H1 (cell line): ENCODE results near the gene ADAM22. TPM values are rescaled to one million over a fixed set of nuclear protein-coding genes. Genes with fewer than 3 reads are reported as not detected.

Experiments used
- CTCF ChIA-PET: fragments of 300-600 bp; sonication (Branson Sonifier 250); formaldehyde crosslinking; loops from one replicate; lab custom pipeline; 2021; ENCODE audit not compliant: partially characterized antibody; lab: Charles Lee
- POLR2A ChIA-PET: fragments of 300-600 bp; sonication (Branson Sonifier 250); formaldehyde crosslinking; loops from one replicate; lab custom pipeline; 2021; ENCODE audit warnings: inconsistent platforms; ENCODE audit not compliant: partially characterized antibody; lab: Charles Lee
- DNase-seq, 2 experiments: peaks; one replicate each; pipeline versions ENCODE4 v3.0.0 to v3.0.0-alpha.2; 2010 to 2022; ENCODE audit warnings: low spot score in 2 of 2, low read depth in 1 of 2, mixed read lengths in 1 of 2
- FAIRE-seq: peaks from 2 replicates; lab custom pipeline; 2011; peaks lifted over from hg19 to GRCh38; lab: Jason Lieb, UNC
- H2AFZ ChIP-seq: 2 replicates; pipeline ENCODE4 v1.8.1; 2012; ENCODE audit warnings: low read length, inconsistent platforms
- H2AK5ac ChIP-seq: 2 replicates; pipeline ENCODE4 v1.6.1; 2013; ENCODE audit warnings: low read depth, low read length
- H2BK120ac ChIP-seq: replicated peaks from 2 replicates; pipeline ENCODE3; 2013; ENCODE audit warnings: low read depth, low read length, inconsistent platforms
- H2BK12ac ChIP-seq: 2 replicates; pipeline ENCODE4 v1.6.1; 2013; ENCODE audit warnings: low read depth, low read length
- H2BK15ac ChIP-seq: 2 replicates; pipeline ENCODE4 v1.6.1; 2013; ENCODE audit warnings: low read length
- H2BK20ac ChIP-seq: 2 replicates; pipeline ENCODE4 v1.6.1; 2013; ENCODE audit warnings: low read length
- H2BK5ac ChIP-seq: 2 replicates; pipeline ENCODE4 v1.6.1; 2013; ENCODE audit warnings: low read depth, low read length
- H3K14ac ChIP-seq: 2 replicates; pipeline ENCODE4 v1.6.1; 2013; ENCODE audit warnings: inconsistent platforms; ENCODE audit not compliant: insufficient read length
- H3K18ac ChIP-seq: 2 replicates; pipeline ENCODE4 v1.6.1; 2013; ENCODE audit warnings: low read length; ENCODE audit errors: extremely low read depth
- H3K23ac ChIP-seq: 2 replicates; pipeline ENCODE4 v1.6.1; 2013; ENCODE audit warnings: inconsistent platforms; ENCODE audit not compliant: insufficient read length
- H3K23me2 ChIP-seq: 2 replicates; pipeline ENCODE4 v1.6.1; 2013; ENCODE audit warnings: low read depth, low read length
- H3K27ac ChIP-seq: 2 replicates; pipeline ENCODE4 v1.6.1; 2011; ENCODE audit warnings: low read depth, low read length, inconsistent platforms
- H3K27me3 ChIP-seq, 4 experiments: replicated peaks in 1 of 4; 1 replicate in 1 of 4; 2 replicates in 3 of 4; pipeline versions ENCODE4 v1.6.1 to v1.8.1; 2011 to 2013; ENCODE audit warnings: low read length in 3 of 4, mild to moderate bottlenecking in 3 of 4, inconsistent platforms in 2 of 4, mixed read lengths in 2 of 4, moderate library complexity in 1 of 4; ENCODE audit not compliant: control insufficient read depth in 3 of 4, insufficient read depth in 3 of 4; ENCODE audit errors: extremely low read depth in 1 of 4
- H3K36me3 ChIP-seq, 4 experiments: 2 replicates each; pipeline versions ENCODE4 v1.6.1 to v1.8.1; 2011 to 2013; ENCODE audit warnings: mild to moderate bottlenecking in 4 of 4, low read length in 3 of 4, moderate library complexity in 2 of 4, control low read depth in 1 of 4, inconsistent platforms in 1 of 4; ENCODE audit not compliant: insufficient read depth in 4 of 4, control insufficient read depth in 2 of 4
- H3K4ac ChIP-seq: replicated peaks from 2 replicates; pipeline ENCODE3; 2013; ENCODE audit warnings: low read length, low read depth, mixed read lengths, inconsistent platforms; ENCODE audit not compliant: insufficient read length
- H3K4me1 ChIP-seq, 4 experiments: replicated peaks in 1 of 4; 1 replicate in 1 of 4; 2 replicates in 3 of 4; pipeline versions ENCODE4 v1.6.1 to v1.8.1; 2011 to 2013; ENCODE audit warnings: low read length in 3 of 4, inconsistent platforms in 2 of 4, mixed read lengths in 1 of 4; ENCODE audit not compliant: insufficient read depth in 4 of 4, control insufficient read depth in 3 of 4
- H3K4me2 ChIP-seq, 2 experiments: 2 replicates each; pipeline versions ENCODE4 v1.6.1 to v1.8.1; 2011 to 2013; ENCODE audit warnings: low read depth in 2 of 2, low read length in 2 of 2, control low read depth in 1 of 2, inconsistent platforms in 1 of 2, mild to moderate bottlenecking in 1 of 2; ENCODE audit not compliant: insufficient read depth in 1 of 2
- H3K4me3 ChIP-seq, 4 experiments: fragments of 200-600, 300-600 bp in 1 of 4; sonication (generic), shearing (Covaris generic), sonication (Bioruptor Twin) in 1 of 4; 2 replicates each; pipeline versions ENCODE4 v1.5.1 to v1.8.1; 2011 to 2016; ENCODE audit warnings: low read length in 4 of 4, low read depth in 3 of 4, control low read depth in 2 of 4, inconsistent platforms in 2 of 4, mild to moderate bottlenecking in 2 of 4, mixed read lengths in 1 of 4, moderate library complexity in 1 of 4; ENCODE audit not compliant: insufficient read depth in 2 of 4; ENCODE audit errors: extremely low read depth in 1 of 4
- H3K56ac ChIP-seq: replicated peaks from 2 replicates; pipeline ENCODE3; 2013; ENCODE audit warnings: low read depth, mild to moderate bottlenecking, mixed read lengths, low read length, inconsistent platforms; ENCODE audit not compliant: insufficient read length
- H3K79me1 ChIP-seq: 2 replicates; pipeline ENCODE4 v1.6.1; 2013; ENCODE audit warnings: low read depth, low read length, control low read depth
- H3K79me2 ChIP-seq, 2 experiments: 2 replicates each; pipeline versions ENCODE4 v1.6.1 to v1.8.1; 2012 to 2013; ENCODE audit warnings: low read length in 2 of 2, mild to moderate bottlenecking in 2 of 2, inconsistent platforms in 1 of 2; ENCODE audit not compliant: insufficient read depth in 2 of 2, control insufficient read depth in 1 of 2
- H3K9ac ChIP-seq, 4 experiments: replicated peaks in 1 of 4; 1 replicate in 1 of 4; 2 replicates in 3 of 4; pipeline versions ENCODE4 v1.6.1 to v1.8.1; 2011 to 2013; ENCODE audit warnings: low read depth in 3 of 4, low read length in 3 of 4, control low read depth in 2 of 4, mild to moderate bottlenecking in 2 of 4, moderate library complexity in 2 of 4, inconsistent platforms in 1 of 4; ENCODE audit errors: extremely low read depth in 1 of 4
- H3K9me3 ChIP-seq, 2 experiments: 2 replicates each; pipeline versions ENCODE4 v1.6.1 to v1.8.1; 2012 to 2013; ENCODE audit warnings: mild to moderate bottlenecking in 2 of 2, moderate library complexity in 2 of 2, control low read depth in 1 of 2, inconsistent platforms in 1 of 2, low read depth in 1 of 2, low read length in 1 of 2, mixed read lengths in 1 of 2; ENCODE audit not compliant: insufficient read depth in 2 of 2
- H4K20me1 ChIP-seq, 2 experiments: replicated peaks in 1 of 2; 2 replicates each; pipeline versions ENCODE3 to v1.8.1; 2011 to 2013; ENCODE audit warnings: inconsistent platforms in 2 of 2, low read length in 2 of 2, mild to moderate bottlenecking in 1 of 2; ENCODE audit not compliant: insufficient read depth in 2 of 2, control insufficient read depth in 1 of 2
- H4K5ac ChIP-seq: 2 replicates; pipeline ENCODE4 v1.6.1; 2013; ENCODE audit warnings: low read length, low read depth, mixed read lengths, inconsistent platforms; ENCODE audit not compliant: insufficient read length
- H4K8ac ChIP-seq: 2 replicates; pipeline ENCODE4 v1.8.0; 2013; ENCODE audit warnings: mild to moderate bottlenecking, moderate library complexity, low read length, inconsistent platforms; ENCODE audit not compliant: insufficient read depth; ENCODE audit errors: extremely low read depth
- H4K91ac ChIP-seq: replicated peaks from 2 replicates; pipeline ENCODE3; 2013; ENCODE audit warnings: low read length, mixed read lengths, inconsistent platforms; ENCODE audit not compliant: insufficient read length
- KDM4A ChIP-seq: IDR thresholded peaks from one replicate; pipeline ENCODE4 v1.7.1; 2012; ENCODE audit warnings: low read depth, mild to moderate bottlenecking, moderate library complexity, low read length, inconsistent platforms; ENCODE audit not compliant: severe bottlenecking
- PHF8 ChIP-seq: fragments of 200-600 bp; sonication (generic); conservative IDR thresholded peaks from 2 replicates; pipeline ENCODE4 v1.7.1; 2012; ENCODE audit warnings: low read depth, mild to moderate bottlenecking, inconsistent platforms, low read length, moderate library complexity
- SIN3A ChIP-seq, 2 experiments: IDR thresholded peaks in 1 of 2; conservative IDR thresholded peaks in 1 of 2; 2 replicates each; pipeline ENCODE4 v1.6.1; 2011 to 2012; ENCODE audit warnings: low read length in 2 of 2, improper control_type of control experiment in 1 of 2, low read depth in 1 of 2, mild to moderate bottlenecking in 1 of 2
- SIX5 ChIP-seq: IDR thresholded peaks from 2 replicates; pipeline ENCODE4 v1.6.1; 2011; ENCODE audit warnings: mild to moderate bottlenecking, low read depth, low read length
- SP4 ChIP-seq: IDR thresholded peaks from 2 replicates; pipeline ENCODE4 v1.6.1; 2012; ENCODE audit warnings: low read length, inconsistent platforms
- SRF ChIP-seq: IDR thresholded peaks from 2 replicates; pipeline ENCODE4 v1.6.1; 2011; ENCODE audit warnings: mild to moderate bottlenecking, low read depth, low read length, moderate library complexity
- WGBS, 2 experiments: shearing (Covaris generic) in 1 of 2; methylation state at CpG; one replicate each; pipeline versions ENCODE4 v1.1.6 to v1.1.7; 2013 to 2015; ENCODE audit warnings: low lambda C conversion rate in 2 of 2, mixed read lengths in 2 of 2, inconsistent platforms in 1 of 2, low coverage in 1 of 2, missing lambda C conversion rate in 1 of 2; ENCODE audit not compliant: insufficient replicate concordance in 2 of 2, insufficient coverage in 1 of 2, insufficient read length in 1 of 2; ENCODE audit errors: extremely low coverage in 1 of 2, missing lambda C conversion rate in 1 of 2; 5-methylcytosine and 5-hydroxymethylcytosine counted together
- polyA plus RNA-seq, 7 experiments: library from polyadenylated mRNA; depleted of rRNA in 3 of 7; stranded (reverse) in 5 of 7; unstranded in 2 of 7; fragments of >200 nt in 5 of 7; fragments of 200-250 nt in 2 of 7; gene quantifications; 1 replicate in 5 of 7; 2 replicates in 1 of 7; 4 replicates in 1 of 7; pipeline versions ENCODE4 v1.2.1 to v1.2.3, GENCODE V29; 2011 to 2013; ENCODE audit warnings: missing spikeins in 2 of 7, mixed read lengths in 2 of 7
- total RNA-seq: library from RNA; stranded (reverse); fragmentation: NEBNext Ultra II Directional; extraction: Animal tissue kit (Norgen Biotek cat#: 25700); gene quantifications from 2 replicates; pipeline ENCODE4 v1.2.1, GENCODE V29; 2021
- TF ChIP-seq, protein P1 (sequence below): IDR thresholded peaks from 2 replicates; pipeline ENCODE4 v1.6.1; 2012; ENCODE audit warnings: inconsistent platforms
- TF ChIP-seq, protein P2 (sequence below): IDR thresholded peaks from 2 replicates; pipeline ENCODE4 v1.6.1; 2012; ENCODE audit warnings: low read length, inconsistent platforms

ADAM22 gene
- total and polyA plus RNA-seq, 2 of the 8 experiments (the other 6 are each of a cell fraction or from before 2014, with no cell fraction given), result 4.6 to 21.4 TPM

DNA sequence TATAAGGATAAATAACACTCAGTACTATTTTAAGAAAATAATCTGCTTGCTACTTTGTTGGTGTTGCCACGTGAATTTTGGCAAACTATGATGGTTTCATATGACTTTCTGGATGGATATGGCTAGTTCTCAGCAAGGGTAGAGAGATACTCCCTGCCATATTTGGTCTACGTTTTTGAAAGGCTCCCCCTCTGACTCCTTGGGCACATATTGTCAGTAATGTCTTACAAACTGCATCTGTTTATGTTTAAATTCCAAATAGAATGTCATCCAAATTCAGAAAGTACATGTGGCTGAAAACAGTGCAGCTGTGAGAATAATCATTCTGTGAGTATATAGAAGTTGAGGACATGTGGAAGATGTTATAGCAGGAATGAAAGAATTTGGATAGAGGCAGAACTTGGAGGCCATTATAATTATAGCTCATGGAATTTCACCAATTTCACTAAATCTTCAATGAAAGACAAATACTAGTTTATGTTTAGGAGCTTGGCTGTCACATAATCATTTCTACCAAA lies 178.0 kb downstream of the ADAM22 start:
- Histone ChIP-seq H2BK12ac (no peak overlapping the region), H3K23ac (no peak overlapping the region), H3K4me3 (no peak overlapping the region), H4K5ac (no peak overlapping the region), H3K56ac (no peak overlapping the region), H3K4me1 (no peaks in the 10 kb centered on the region), H3K79me1 (no peaks in the 10 kb centered on the region), H2AFZ (no peak overlapping the region), H3K4ac (no peak overlapping the region), H2BK5ac (no peak overlapping the region), H3K27ac (no peak overlapping the region), H2BK20ac (no peak overlapping the region), H2AK5ac (no peak overlapping the region), H3K9ac (no peak overlapping the region), H3K79me2 (no peaks in the 10 kb centered on the region), H3K14ac (no peak overlapping the region), H3K36me3 (no peaks in the 10 kb centered on the region), H3K27me3 (no peaks in the 10 kb centered on the region), H4K20me1 (no peaks in the 10 kb centered on the region), H2BK120ac (no peak overlapping the region), H3K9me3 (no peaks in the 10 kb centered on the region), H2BK15ac (no peak overlapping the region), H4K91ac (no peak overlapping the region), H3K23me2 (no peaks in the 10 kb centered on the region), H3K4me2 (no peak overlapping the region), H4K8ac (no peak overlapping the region), H3K18ac (no peak overlapping the region)
- no peak for FAIRE-seq
- ChIA-PET POLR2A (interaction anchor here (0.6 kb wide), 1 partner anchor 237 kb away, joined by 3 read pairs; no protein-coding TSS in a partner anchor), CTCF (interaction anchor here (0.8 to 2.1 kb wide), 21 partner anchors 9 to 607 kb away, joined by 3 to 9 read pairs (median 3); no protein-coding TSS in a partner anchor)
- TF ChIP-seq, protein P1, sequence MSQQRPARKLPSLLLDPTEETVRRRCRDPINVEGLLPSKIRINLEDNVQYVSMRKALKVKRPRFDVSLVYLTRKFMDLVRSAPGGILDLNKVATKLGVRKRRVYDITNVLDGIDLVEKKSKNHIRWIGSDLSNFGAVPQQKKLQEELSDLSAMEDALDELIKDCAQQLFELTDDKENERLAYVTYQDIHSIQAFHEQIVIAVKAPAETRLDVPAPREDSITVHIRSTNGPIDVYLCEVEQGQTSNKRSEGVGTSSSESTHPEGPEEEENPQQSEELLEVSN, result no peak
- no peak for TF ChIP-seq SIN3A (conservative IDR thresholded peaks at IDR 0.05 in 1 of 2, IDR thresholded peaks at IDR 0.05 in 1 of 2; ENCODE audit: low read depth in 1 of 2, low read length in 2 of 2)
- TF ChIP-seq, protein P2, sequence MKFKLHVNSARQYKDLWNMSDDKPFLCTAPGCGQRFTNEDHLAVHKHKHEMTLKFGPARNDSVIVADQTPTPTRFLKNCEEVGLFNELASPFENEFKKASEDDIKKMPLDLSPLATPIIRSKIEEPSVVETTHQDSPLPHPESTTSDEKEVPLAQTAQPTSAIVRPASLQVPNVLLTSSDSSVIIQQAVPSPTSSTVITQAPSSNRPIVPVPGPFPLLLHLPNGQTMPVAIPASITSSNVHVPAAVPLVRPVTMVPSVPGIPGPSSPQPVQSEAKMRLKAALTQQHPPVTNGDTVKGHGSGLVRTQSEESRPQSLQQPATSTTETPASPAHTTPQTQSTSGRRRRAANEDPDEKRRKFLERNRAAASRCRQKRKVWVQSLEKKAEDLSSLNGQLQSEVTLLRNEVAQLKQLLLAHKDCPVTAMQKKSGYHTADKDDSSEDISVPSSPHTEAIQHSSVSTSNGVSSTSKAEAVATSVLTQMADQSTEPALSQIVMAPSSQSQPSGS, result no peak
- no peak for TF ChIP-seq SP4
- TF ChIP-seq KDM4A, result no peak
- TF ChIP-seq SIX5, result no peak
- TF ChIP-seq SRF, result no peak
- TF ChIP-seq PHF8, result no peak
- DNase-seq, result no peak
- 78% methylated on average over 2 of the region's 2 CpGs; no CpG with 5 or more reads in 1 of the 2 experiments for WGBS, 2 experiments
